Activated CD8-positive, alpha-beta memory T cell treated with anti-CD3 and anti-CD28 coated beads, Interleukin-2, amount 50 U/mL, for 24 hours (primary cell): Measurements from ENCODE around the gene PACS2.

Experiments used
- DNase-seq: peaks from one replicate; pipeline ENCODE4 v3.0.0-alpha.2; 2020; ENCODE audit errors: extremely low read depth

The PACS2 gene

GRCh38 chr14:105421723-105422615 lies 107.4 kb downstream of the PACS2 start:
- no peak for DNase-seq

GRCh38 chr14:105422695-105423487 lies 108.3 kb downstream of the PACS2 start:
- no peak for DNase-seq

GRCh38 chr14:105423488-105424195 lies 109.1 kb downstream of the PACS2 start:
- no peak for DNase-seq

DNA sequence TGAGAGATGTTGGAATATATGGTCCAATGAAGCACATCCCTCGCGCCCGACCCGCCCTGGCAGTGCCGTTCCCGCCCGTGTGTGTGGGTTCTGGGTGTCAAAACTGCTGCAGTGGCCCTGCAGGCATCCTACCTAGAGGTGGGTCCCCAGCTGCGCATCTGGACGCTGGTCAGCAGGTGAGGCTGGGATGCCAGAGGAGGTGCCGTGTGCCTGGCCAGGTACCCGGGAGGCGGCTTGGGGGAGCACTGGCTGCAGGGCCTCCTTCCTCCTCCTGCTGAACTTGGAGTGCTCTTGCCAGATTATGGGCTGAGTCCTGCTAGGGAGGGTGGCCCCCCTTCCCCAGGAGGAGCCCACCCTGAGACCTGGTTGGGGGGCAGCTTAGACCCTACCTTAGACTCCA lies 110.3 kb downstream of the PACS2 start:
- no peak for DNase-seq

DNA sequence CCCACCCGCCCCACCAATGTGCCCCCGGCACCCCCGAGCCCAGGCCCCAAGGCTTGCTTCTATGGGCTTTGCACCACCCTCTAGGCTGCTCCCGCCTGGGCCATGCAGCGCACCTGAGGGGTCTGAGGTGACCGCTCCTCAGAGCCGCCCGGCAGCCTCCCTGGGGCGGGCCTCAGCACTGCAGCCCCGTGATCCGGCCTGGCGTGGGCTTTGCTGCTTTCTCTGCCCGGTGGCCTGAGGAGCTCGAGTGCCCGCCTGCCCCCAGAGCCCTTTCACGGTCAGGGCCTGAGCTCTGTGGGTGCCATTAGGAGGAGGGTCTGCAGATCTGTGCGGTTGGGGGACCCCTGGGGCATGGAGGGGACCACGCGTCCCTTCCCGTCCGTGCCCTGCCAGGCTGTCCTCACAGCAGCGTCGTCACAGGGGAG lies 111.3 kb downstream of the PACS2 start:
- no peak for DNase-seq

- DNase-seq, result no peak
Observed at GRCh38 chr14:105426416-105427130, 112.0 kb downstream of the PACS2 start.

DNA sequence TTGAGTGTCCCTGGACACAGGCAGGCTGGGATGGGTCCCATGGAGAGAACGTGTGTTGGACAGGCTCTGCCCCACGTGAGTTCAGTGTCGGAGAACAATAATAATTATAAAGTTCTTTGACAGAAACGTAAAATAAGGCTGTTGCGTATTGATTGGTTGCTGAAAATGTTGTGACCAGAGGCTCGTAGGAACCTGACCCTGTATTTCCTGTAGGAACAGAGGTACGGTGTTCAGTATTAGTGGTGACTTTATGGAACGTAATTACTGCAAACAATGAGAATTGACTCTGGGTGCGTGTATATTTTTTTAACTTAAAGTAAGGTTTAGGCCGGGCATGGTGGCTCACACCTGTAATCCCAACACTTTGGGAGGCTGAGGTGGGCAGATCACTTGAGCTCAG lies 112.9 kb downstream of the PACS2 start:
- DNase-seq, result no peak

GRCh38 chr14:105427936-105428485 lies 113.5 kb downstream of the PACS2 start:
- no peak for DNase-seq

DNA sequence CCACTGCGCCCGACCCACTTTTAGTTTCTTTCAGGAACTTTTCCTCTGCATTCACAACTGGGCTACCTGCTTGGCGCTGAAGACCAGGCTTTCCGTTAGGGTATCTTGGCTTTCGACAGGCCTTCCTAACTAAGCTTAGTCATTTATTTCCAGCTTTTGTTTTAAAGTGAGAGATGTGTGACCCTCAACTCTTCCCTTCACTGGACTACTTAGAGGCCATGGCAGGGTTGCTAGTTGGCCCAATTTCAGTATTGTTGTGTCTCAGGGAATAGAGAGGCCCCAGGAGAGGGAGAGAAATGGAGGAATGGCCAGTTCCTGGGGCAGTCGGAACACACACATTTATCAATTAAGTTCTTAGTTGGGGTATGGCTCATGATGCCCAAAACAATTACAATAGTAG lies 115.5 kb downstream of the PACS2 start:
- DNase-seq, result no peak

GRCh38 chr14:105430565-105430964 lies 116.0 kb downstream of the PACS2 start:
- no peak for DNase-seq

GRCh38 chr14:105431256-105431655 lies 116.7 kb downstream of the PACS2 start:
- DNase-seq, result no peak

DNA sequence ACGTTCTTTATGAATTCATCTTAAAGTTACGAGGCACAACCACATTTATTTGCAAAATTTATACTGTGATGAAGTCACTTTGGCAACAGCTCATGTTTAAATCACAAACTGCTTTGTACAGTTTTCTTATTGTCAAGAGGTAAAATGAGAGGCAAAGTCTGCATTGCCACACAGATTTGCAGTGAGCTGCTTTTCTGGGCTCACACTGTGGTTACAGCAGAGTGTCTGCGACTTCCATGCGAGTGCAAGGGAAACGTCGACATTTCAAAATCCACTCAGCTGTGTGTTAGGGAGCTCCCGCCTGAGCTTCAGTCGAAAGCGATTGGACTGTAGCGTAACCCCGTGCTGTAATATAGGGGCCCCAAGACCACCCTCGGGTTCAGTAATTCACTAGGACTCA lies 118.1 kb downstream of the PACS2 start:
- DNase-seq, result no peak

DNA sequence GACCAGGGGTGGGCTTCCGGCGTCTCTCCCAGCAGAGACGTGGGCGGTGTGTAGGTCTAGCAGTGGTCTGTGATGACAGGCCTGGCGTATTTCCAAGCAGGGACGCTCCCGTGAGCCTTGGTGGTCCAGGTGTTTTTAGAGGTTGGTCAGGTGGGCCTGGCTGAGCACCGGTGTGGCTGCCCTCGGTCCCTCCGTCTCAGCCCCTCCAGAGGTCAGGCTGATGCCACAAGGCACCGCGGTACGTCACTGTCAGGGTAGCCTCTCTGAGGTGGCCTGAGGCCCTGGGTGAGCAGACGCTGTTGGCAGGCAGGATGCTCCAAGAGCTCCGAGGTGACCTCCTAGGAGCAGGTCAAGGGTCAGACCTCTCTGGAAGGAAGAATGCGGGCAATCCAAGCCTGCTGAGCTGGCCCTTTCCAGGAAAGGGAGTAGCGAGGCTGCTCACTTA lies 118.6 kb downstream of the PACS2 start:
- no peak for DNase-seq

DNA sequence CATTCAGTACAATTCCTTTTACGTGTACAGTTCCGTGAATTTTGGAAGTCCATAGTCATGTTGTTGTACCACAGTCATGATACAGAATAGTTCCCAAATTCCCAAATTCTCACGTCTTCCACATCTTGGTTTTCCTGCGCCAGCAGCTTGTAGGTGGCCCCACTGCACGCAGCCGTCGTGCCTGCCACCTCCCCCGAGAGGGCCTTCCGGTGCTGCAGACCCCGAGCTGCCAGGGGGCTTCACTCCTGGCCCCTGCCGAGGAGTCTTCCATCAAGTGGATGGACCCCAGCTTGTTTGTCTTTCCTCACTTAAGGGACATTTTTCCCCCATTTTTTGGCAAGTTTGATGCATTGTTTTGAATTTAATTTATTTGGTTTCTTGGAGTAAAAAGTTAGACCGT lies 121.9 kb downstream of the PACS2 start:
- no peak for DNase-seq

- DNase-seq, result no peak
Observed at GRCh38 chr14:105436891-105437722, 122.6 kb downstream of the PACS2 start.

DNA sequence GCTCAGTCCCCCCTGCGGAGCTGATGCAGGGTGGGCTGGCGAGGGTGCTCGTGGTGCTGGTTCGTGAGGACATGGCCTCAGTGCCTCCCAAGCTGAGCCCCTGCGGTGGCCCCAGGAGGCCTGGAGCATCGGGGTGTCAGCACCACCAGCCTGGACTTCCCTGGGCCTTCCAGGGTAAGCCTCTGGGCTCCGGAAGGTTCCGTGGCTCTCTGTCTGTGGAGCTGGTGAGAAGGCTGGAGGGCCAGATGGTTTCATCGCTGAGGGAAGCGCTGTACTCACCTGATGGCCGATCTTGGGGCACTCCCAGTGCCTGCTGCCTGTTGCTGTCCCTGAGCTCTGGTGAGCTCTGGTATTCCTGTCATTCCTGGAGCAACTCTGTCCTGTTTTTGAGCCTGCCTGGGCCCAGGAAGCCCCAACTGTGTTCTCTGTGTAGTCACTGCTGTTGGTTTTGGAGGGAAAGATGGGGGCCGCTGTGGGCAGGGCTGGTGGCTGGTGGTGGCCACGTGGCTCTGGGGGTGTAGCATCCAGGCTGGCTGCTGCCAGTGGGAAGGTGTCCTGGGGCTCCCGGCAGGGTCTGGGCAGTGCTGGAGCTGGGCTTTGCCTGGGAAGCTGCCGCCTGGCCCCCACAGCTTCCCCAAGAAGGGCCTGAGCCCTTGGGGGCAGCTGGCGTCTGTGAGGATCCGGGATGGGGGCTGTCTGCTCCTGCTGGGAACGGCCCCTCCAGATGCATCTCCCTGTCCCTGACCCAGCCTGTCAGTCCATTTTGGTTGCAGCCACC lies 123.4 kb downstream of the PACS2 start:
- DNase-seq, result no peak

DNA sequence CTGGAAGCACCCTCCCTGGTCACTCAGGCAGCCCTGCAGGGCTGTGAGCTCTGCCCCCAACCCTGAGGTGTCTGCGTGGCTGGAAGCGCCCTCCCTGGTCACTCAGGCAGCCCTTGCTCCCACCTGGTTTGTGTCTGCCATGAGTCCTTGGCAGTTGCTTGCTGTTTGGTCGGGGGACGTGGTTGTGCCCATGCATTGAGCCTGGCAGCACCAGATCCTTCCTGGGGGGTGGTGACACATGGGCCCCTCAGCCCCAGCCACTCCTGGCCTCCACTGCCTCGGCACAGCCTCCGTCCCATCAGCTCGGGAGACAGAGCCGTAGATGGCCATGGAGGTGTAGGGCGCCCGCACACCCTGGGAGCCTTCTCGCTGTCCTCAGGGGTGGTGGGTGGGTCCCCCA lies 124.6 kb downstream of the PACS2 start:
- no peak for DNase-seq

DNA sequence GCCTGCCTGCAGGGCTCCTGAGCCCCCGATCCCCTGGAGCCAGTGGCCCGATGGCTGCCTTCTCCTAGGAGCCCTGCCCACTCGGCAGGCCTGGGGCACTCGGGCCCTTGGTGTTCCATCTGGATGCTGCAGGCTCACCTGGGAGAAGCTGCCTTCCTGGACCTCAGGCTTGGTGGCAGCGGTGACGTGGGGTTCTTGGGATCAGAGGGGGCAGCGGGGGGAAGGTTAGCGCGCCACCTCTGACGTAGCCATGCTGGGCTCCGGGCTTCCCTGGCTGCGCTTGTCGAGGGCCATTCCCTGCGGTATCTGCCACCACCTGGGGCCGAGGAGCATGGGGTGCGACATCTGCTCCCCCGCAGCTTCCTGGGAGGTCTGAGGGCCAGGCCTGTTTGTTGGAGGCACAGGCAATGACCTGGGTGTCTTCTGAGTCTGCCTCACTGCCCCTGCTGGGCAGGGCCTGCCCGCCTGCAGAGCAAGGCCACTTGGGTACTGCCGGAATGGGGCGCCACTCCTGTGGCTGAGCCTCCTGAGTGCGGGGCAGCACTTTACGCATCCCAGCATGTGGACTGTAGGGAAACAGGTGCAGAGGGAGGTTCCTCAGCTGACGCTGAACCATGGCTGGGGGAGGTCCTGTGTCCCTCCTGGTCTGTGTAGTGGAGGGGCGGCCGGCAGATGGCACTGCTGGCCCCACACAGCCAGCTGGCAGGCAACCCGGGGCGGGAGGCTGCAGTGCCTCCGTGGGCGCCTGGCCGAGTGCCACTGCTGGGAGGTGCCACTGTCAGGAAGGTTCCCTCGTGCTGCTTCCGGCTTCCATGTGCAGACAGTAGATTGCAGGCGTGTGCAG lies 125.4 kb downstream of the PACS2 start:
- no peak for DNase-seq

GRCh38 chr14:105440554-105440900 lies 126.0 kb downstream of the PACS2 start:
- no peak for DNase-seq
